Right lobe of liver (tissue), 4 donors: ENCODE measurements around the gene RALGPS1.

Experiments used
- CTCF ChIP-seq, 4 donors: fragments of 200-600 bp in 3 of 4; fragments of 450-650 bp in 1 of 4; IDR thresholded peaks; one replicate each; pipeline versions ENCODE4 v1.5.1 to v1.8.0; 2016 to 2022; ENCODE audit warnings: antibody characterized with exemption in 4 of 4, mild to moderate bottlenecking in 2 of 4
- POLR2A ChIP-seq: fragments of 450-650 bp; IDR thresholded peaks from one replicate; pipeline ENCODE4 v1.6.1; 2017; ENCODE audit warnings: antibody characterized with exemption, mild to moderate bottlenecking
- donor health status: DM: no; HTN: no; CAD: no.
- donor health status: DM: no; HTN: no; CAD: no.
- donor health status: DM: no; HTN: yes; CAD: no.

- TF ChIP-seq POLR2A = no peak
- no peak for TF ChIP-seq CTCF (IDR thresholded peaks at IDR 0.05)
Observed at GRCh38 chr9:127129073-127129717, 214.6 kb downstream of the RALGPS1 start.
